H1 (cell line): ENCODE data around the gene CRYGN. TPM values are rescaled to one million over a fixed set of nuclear protein-coding genes. Genes with fewer than 3 reads are reported as not detected.

Experiments
- CTCF ChIA-PET: fragments of 300-600 bp; sonication (Branson Sonifier 250); formaldehyde crosslinking; loops from one replicate; lab custom pipeline; 2021; ENCODE audit not compliant: partially characterized antibody; lab: Charles Lee
- POLR2A ChIA-PET: fragments of 300-600 bp; sonication (Branson Sonifier 250); formaldehyde crosslinking; loops from one replicate; lab custom pipeline; 2021; ENCODE audit warnings: inconsistent platforms; ENCODE audit not compliant: partially characterized antibody; lab: Charles Lee
- DNase-seq, 2 experiments: peaks; one replicate each; pipeline versions ENCODE4 v3.0.0 to v3.0.0-alpha.2; 2010 to 2022; ENCODE audit warnings: low spot score in 2 of 2, low read depth in 1 of 2, mixed read lengths in 1 of 2
- FAIRE-seq: peaks from 2 replicates; lab custom pipeline; 2011; peaks lifted over from hg19 to GRCh38; lab: Jason Lieb, UNC
- H2AFZ ChIP-seq: 2 replicates; pipeline ENCODE4 v1.8.1; 2012; ENCODE audit warnings: low read length, inconsistent platforms
- H2AK5ac ChIP-seq: 2 replicates; pipeline ENCODE4 v1.6.1; 2013; ENCODE audit warnings: low read depth, low read length
- H2BK120ac ChIP-seq: replicated peaks from 2 replicates; pipeline ENCODE3; 2013; ENCODE audit warnings: low read depth, low read length, inconsistent platforms
- H2BK12ac ChIP-seq: 2 replicates; pipeline ENCODE4 v1.6.1; 2013; ENCODE audit warnings: low read depth, low read length
- H2BK15ac ChIP-seq: 2 replicates; pipeline ENCODE4 v1.6.1; 2013; ENCODE audit warnings: low read length
- H2BK20ac ChIP-seq: 2 replicates; pipeline ENCODE4 v1.6.1; 2013; ENCODE audit warnings: low read length
- H2BK5ac ChIP-seq: 2 replicates; pipeline ENCODE4 v1.6.1; 2013; ENCODE audit warnings: low read depth, low read length
- H3K14ac ChIP-seq: 2 replicates; pipeline ENCODE4 v1.6.1; 2013; ENCODE audit warnings: inconsistent platforms; ENCODE audit not compliant: insufficient read length
- H3K18ac ChIP-seq: 2 replicates; pipeline ENCODE4 v1.6.1; 2013; ENCODE audit warnings: low read length; ENCODE audit errors: extremely low read depth
- H3K23ac ChIP-seq: 2 replicates; pipeline ENCODE4 v1.6.1; 2013; ENCODE audit warnings: inconsistent platforms; ENCODE audit not compliant: insufficient read length
- H3K23me2 ChIP-seq: 2 replicates; pipeline ENCODE4 v1.6.1; 2013; ENCODE audit warnings: low read depth, low read length
- H3K27ac ChIP-seq: 2 replicates; pipeline ENCODE4 v1.6.1; 2011; ENCODE audit warnings: low read depth, low read length, inconsistent platforms
- H3K27me3 ChIP-seq, 4 experiments: replicated peaks in 1 of 4; 1 replicate in 1 of 4; 2 replicates in 3 of 4; pipeline versions ENCODE4 v1.6.1 to v1.8.1; 2011 to 2013; ENCODE audit warnings: low read length in 3 of 4, mild to moderate bottlenecking in 3 of 4, inconsistent platforms in 2 of 4, mixed read lengths in 2 of 4, moderate library complexity in 1 of 4; ENCODE audit not compliant: control insufficient read depth in 3 of 4, insufficient read depth in 3 of 4; ENCODE audit errors: extremely low read depth in 1 of 4
- H3K36me3 ChIP-seq, 4 experiments: 2 replicates each; pipeline versions ENCODE4 v1.6.1 to v1.8.1; 2011 to 2013; ENCODE audit warnings: mild to moderate bottlenecking in 4 of 4, low read length in 3 of 4, moderate library complexity in 2 of 4, control low read depth in 1 of 4, inconsistent platforms in 1 of 4; ENCODE audit not compliant: insufficient read depth in 4 of 4, control insufficient read depth in 2 of 4
- H3K4ac ChIP-seq: replicated peaks from 2 replicates; pipeline ENCODE3; 2013; ENCODE audit warnings: low read length, low read depth, mixed read lengths, inconsistent platforms; ENCODE audit not compliant: insufficient read length
- H3K4me1 ChIP-seq, 4 experiments: replicated peaks in 1 of 4; 1 replicate in 1 of 4; 2 replicates in 3 of 4; pipeline versions ENCODE4 v1.6.1 to v1.8.1; 2011 to 2013; ENCODE audit warnings: low read length in 3 of 4, inconsistent platforms in 2 of 4, mixed read lengths in 1 of 4; ENCODE audit not compliant: insufficient read depth in 4 of 4, control insufficient read depth in 3 of 4
- H3K4me2 ChIP-seq, 2 experiments: 2 replicates each; pipeline versions ENCODE4 v1.6.1 to v1.8.1; 2011 to 2013; ENCODE audit warnings: low read depth in 2 of 2, low read length in 2 of 2, control low read depth in 1 of 2, inconsistent platforms in 1 of 2, mild to moderate bottlenecking in 1 of 2; ENCODE audit not compliant: insufficient read depth in 1 of 2
- H3K4me3 ChIP-seq, 4 experiments: fragments of 200-600, 300-600 bp in 1 of 4; sonication (generic), shearing (Covaris generic), sonication (Bioruptor Twin) in 1 of 4; 2 replicates each; pipeline versions ENCODE4 v1.5.1 to v1.8.1; 2011 to 2016; ENCODE audit warnings: low read length in 4 of 4, low read depth in 3 of 4, control low read depth in 2 of 4, inconsistent platforms in 2 of 4, mild to moderate bottlenecking in 2 of 4, mixed read lengths in 1 of 4, moderate library complexity in 1 of 4; ENCODE audit not compliant: insufficient read depth in 2 of 4; ENCODE audit errors: extremely low read depth in 1 of 4
- H3K56ac ChIP-seq: replicated peaks from 2 replicates; pipeline ENCODE3; 2013; ENCODE audit warnings: low read depth, mild to moderate bottlenecking, mixed read lengths, low read length, inconsistent platforms; ENCODE audit not compliant: insufficient read length
- H3K79me1 ChIP-seq: 2 replicates; pipeline ENCODE4 v1.6.1; 2013; ENCODE audit warnings: low read depth, low read length, control low read depth
- H3K79me2 ChIP-seq, 2 experiments: 2 replicates each; pipeline versions ENCODE4 v1.6.1 to v1.8.1; 2012 to 2013; ENCODE audit warnings: low read length in 2 of 2, mild to moderate bottlenecking in 2 of 2, inconsistent platforms in 1 of 2; ENCODE audit not compliant: insufficient read depth in 2 of 2, control insufficient read depth in 1 of 2
- H3K9ac ChIP-seq, 4 experiments: replicated peaks in 1 of 4; 1 replicate in 1 of 4; 2 replicates in 3 of 4; pipeline versions ENCODE4 v1.6.1 to v1.8.1; 2011 to 2013; ENCODE audit warnings: low read depth in 3 of 4, low read length in 3 of 4, control low read depth in 2 of 4, mild to moderate bottlenecking in 2 of 4, moderate library complexity in 2 of 4, inconsistent platforms in 1 of 4; ENCODE audit errors: extremely low read depth in 1 of 4
- H3K9me3 ChIP-seq, 2 experiments: 2 replicates each; pipeline versions ENCODE4 v1.6.1 to v1.8.1; 2012 to 2013; ENCODE audit warnings: mild to moderate bottlenecking in 2 of 2, moderate library complexity in 2 of 2, control low read depth in 1 of 2, inconsistent platforms in 1 of 2, low read depth in 1 of 2, low read length in 1 of 2, mixed read lengths in 1 of 2; ENCODE audit not compliant: insufficient read depth in 2 of 2
- H4K20me1 ChIP-seq, 2 experiments: replicated peaks in 1 of 2; 2 replicates each; pipeline versions ENCODE3 to v1.8.1; 2011 to 2013; ENCODE audit warnings: inconsistent platforms in 2 of 2, low read length in 2 of 2, mild to moderate bottlenecking in 1 of 2; ENCODE audit not compliant: insufficient read depth in 2 of 2, control insufficient read depth in 1 of 2
- H4K5ac ChIP-seq: 2 replicates; pipeline ENCODE4 v1.6.1; 2013; ENCODE audit warnings: low read length, low read depth, mixed read lengths, inconsistent platforms; ENCODE audit not compliant: insufficient read length
- H4K8ac ChIP-seq: 2 replicates; pipeline ENCODE4 v1.8.0; 2013; ENCODE audit warnings: mild to moderate bottlenecking, moderate library complexity, low read length, inconsistent platforms; ENCODE audit not compliant: insufficient read depth; ENCODE audit errors: extremely low read depth
- H4K91ac ChIP-seq: replicated peaks from 2 replicates; pipeline ENCODE3; 2013; ENCODE audit warnings: low read length, mixed read lengths, inconsistent platforms; ENCODE audit not compliant: insufficient read length
- EP300 ChIP-seq, 2 experiments: IDR thresholded peaks; 1 replicate in 1 of 2; 2 replicates in 1 of 2; pipeline ENCODE4 v1.6.1; 2011 to 2012; ENCODE audit warnings: low read depth in 2 of 2, low read length in 2 of 2, mild to moderate bottlenecking in 2 of 2, borderline replicate concordance in 1 of 2, inconsistent platforms in 1 of 2, moderate library complexity in 1 of 2
- PHF8 ChIP-seq: fragments of 200-600 bp; sonication (generic); conservative IDR thresholded peaks from 2 replicates; pipeline ENCODE4 v1.7.1; 2012; ENCODE audit warnings: low read depth, mild to moderate bottlenecking, inconsistent platforms, low read length, moderate library complexity
- WGBS, 2 experiments: shearing (Covaris generic) in 1 of 2; methylation state at CpG; one replicate each; pipeline versions ENCODE4 v1.1.6 to v1.1.7; 2013 to 2015; ENCODE audit warnings: low lambda C conversion rate in 2 of 2, mixed read lengths in 2 of 2, inconsistent platforms in 1 of 2, low coverage in 1 of 2, missing lambda C conversion rate in 1 of 2; ENCODE audit not compliant: insufficient replicate concordance in 2 of 2, insufficient coverage in 1 of 2, insufficient read length in 1 of 2; ENCODE audit errors: extremely low coverage in 1 of 2, missing lambda C conversion rate in 1 of 2; 5-methylcytosine and 5-hydroxymethylcytosine counted together
- polyA plus RNA-seq, 7 experiments: library from polyadenylated mRNA; depleted of rRNA in 3 of 7; stranded (reverse) in 5 of 7; unstranded in 2 of 7; fragments of >200 nt in 5 of 7; fragments of 200-250 nt in 2 of 7; gene quantifications; 1 replicate in 5 of 7; 2 replicates in 1 of 7; 4 replicates in 1 of 7; pipeline versions ENCODE4 v1.2.1 to v1.2.3, GENCODE V29; 2011 to 2013; ENCODE audit warnings: missing spikeins in 2 of 7, mixed read lengths in 2 of 7
- total RNA-seq: library from RNA; stranded (reverse); fragmentation: NEBNext Ultra II Directional; extraction: Animal tissue kit (Norgen Biotek cat#: 25700); gene quantifications from 2 replicates; pipeline ENCODE4 v1.2.1, GENCODE V29; 2021
- TF ChIP-seq, protein P1 (sequence below), 3 experiments: IDR thresholded peaks; 1 replicate in 2 of 3; 2 replicates in 1 of 3; pipeline versions ENCODE4 v1.5.1 to v1.6.1; 2011; ENCODE audit warnings: low read length in 3 of 3, mild to moderate bottlenecking in 3 of 3, inconsistent platforms in 2 of 3, low read depth in 1 of 3, moderate library complexity in 1 of 3; ENCODE audit not compliant: insufficient read depth in 1 of 3; ENCODE audit errors: control extremely low read depth in 1 of 3
- TF ChIP-seq, protein P2 (sequence below): IDR thresholded peaks from 2 replicates; pipeline ENCODE4 v1.6.1; 2012; ENCODE audit warnings: inconsistent platforms

CRYGN gene
- total and polyA plus RNA-seq, 2 of the 8 experiments (the other 6 are each of a cell fraction or from before 2014, with no cell fraction given), result 0.98 to 1.6 TPM

DNA sequence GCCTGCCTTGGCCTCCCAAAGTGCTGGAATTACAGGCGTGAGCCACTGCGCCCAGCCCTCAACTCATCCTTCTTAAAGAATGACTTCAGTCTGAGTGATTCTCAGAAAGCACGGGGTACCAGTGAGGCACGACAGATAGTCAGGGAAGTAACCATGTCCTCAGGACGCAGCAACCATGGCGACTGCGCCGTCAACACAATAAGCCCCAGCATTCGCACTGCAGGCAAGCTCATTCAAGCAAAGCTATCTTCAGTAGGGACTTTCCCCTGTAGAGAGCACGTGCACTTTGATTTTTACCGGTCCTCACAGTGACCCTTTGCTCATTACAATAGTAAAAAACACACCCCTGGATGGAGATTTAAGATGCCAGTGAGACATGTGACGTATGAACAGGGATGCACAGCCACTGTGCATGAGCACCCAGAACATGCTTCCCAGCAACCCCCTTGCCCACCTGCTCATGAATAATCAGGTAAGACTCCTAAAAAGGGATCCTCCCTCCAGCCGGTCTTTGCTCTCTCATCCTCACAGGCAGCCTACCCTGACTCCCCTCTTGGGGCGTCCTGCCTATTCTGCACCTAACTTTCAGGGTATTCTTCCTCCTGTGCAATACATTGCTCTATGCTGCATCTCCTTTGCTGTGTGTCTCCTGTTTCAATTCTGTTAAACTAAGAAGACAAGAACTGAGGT is 39.2 kb downstream of the CRYGN start:
- ChIA-PET CTCF (interaction anchor here (0.7 to 6.6 kb wide), 7 partner anchors 13 to 358 kb away, joined by 3 to 32 read pairs (median 3); partner anchors contain the start of gene CRYGN), POLR2A (interaction anchor here (0.7 to 1.2 kb wide), 2 partner anchors 16 to 40 kb away, joined by 3 to 4 read pairs; no protein-coding TSS in a partner anchor)
- no peak overlapping the region for H4K91ac ChIP-seq
- DNase-seq, result no peak
- no peak for FAIRE-seq
- H3K23me2 ChIP-seq, result peaks cover 7% of the 10 kb centered on the region; the same call in 1 of the 2 replicates
- H3K27ac ChIP-seq, result no peak overlapping the region
- H3K4me3 ChIP-seq, result no peak overlapping the region
- no peaks in the 10 kb centered on the region for H3K27me3 ChIP-seq
- H2BK120ac ChIP-seq, result no peak overlapping the region
- H3K9ac ChIP-seq, result no peak overlapping the region
- H3K56ac ChIP-seq, result no peak overlapping the region
- TF ChIP-seq EP300 (IDR thresholded peaks at IDR 0.05; ENCODE audit: borderline replicate concordance in 1 of 2, low read depth in 2 of 2, low read length in 2 of 2), result 0 out of 3 replicates have a peak, but pooled peaks of 1 of the 2 experiments have one; percentile 11
- TF ChIP-seq, protein P1, sequence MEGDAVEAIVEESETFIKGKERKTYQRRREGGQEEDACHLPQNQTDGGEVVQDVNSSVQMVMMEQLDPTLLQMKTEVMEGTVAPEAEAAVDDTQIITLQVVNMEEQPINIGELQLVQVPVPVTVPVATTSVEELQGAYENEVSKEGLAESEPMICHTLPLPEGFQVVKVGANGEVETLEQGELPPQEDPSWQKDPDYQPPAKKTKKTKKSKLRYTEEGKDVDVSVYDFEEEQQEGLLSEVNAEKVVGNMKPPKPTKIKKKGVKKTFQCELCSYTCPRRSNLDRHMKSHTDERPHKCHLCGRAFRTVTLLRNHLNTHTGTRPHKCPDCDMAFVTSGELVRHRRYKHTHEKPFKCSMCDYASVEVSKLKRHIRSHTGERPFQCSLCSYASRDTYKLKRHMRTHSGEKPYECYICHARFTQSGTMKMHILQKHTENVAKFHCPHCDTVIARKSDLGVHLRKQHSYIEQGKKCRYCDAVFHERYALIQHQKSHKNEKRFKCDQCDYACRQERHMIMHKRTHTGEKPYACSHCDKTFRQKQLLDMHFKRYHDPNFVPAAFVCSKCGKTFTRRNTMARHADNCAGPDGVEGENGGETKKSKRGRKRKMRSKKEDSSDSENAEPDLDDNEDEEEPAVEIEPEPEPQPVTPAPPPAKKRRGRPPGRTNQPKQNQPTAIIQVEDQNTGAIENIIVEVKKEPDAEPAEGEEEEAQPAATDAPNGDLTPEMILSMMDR (IDR thresholded peaks at IDR 0.05; ENCODE audit: control extremely low read depth in 1 of 3, insufficient read depth in 1 of 3, low read depth in 1 of 3, low read length in 3 of 3), result peak in 1 of 3 experiments; percentile 10; a peak in 1 of 4 replicates
- no peak for TF ChIP-seq PHF8
- TF ChIP-seq, protein P2, sequence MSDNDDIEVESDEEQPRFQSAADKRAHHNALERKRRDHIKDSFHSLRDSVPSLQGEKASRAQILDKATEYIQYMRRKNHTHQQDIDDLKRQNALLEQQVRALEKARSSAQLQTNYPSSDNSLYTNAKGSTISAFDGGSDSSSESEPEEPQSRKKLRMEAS, result peak; percentile 30
- H3K79me1 ChIP-seq, result no peaks in the 10 kb centered on the region
- no peak overlapping the region for H3K4ac ChIP-seq
- H3K18ac ChIP-seq, result 0 out of 2 replicates have a peak overlapping the region, but pooled peaks have one; percentile 53
- no peak overlapping the region for H3K14ac ChIP-seq
- peaks cover 0 to 7% (median 1%) of the 10 kb centered on the region in 4 experiments; a peak in 2 of 8 replicates for H3K36me3 ChIP-seq
- H2AFZ ChIP-seq, result no peak overlapping the region
- H2BK15ac ChIP-seq, result no peak overlapping the region
- H2AK5ac ChIP-seq, result no peak overlapping the region
- H2BK12ac ChIP-seq, result no peak overlapping the region
- H3K4me1 ChIP-seq, result peaks cover 0 to 14% (median 9%) of the 10 kb centered on the region in 4 experiments; a peak in 6 of 7 replicates
- H3K4me2 ChIP-seq, result no peak overlapping the region
- H4K20me1 ChIP-seq, result peaks cover 0 to 5% of the 10 kb centered on the region in 2 experiments
- 70% methylated on average over 14 of the region's 14 CpGs; no CpG with 5 or more reads in 1 of the 2 experiments for WGBS, 2 experiments
- no peak overlapping the region for H4K8ac ChIP-seq
- H2BK20ac ChIP-seq, result 0 out of 2 replicates have a peak overlapping the region, but pooled peaks have one; percentile 80
- H4K5ac ChIP-seq, result no peak overlapping the region
- H2BK5ac ChIP-seq, result no peak overlapping the region
- no peaks in the 10 kb centered on the region for H3K79me2 ChIP-seq
- no peaks in the 10 kb centered on the region for H3K9me3 ChIP-seq
- H3K23ac ChIP-seq, result no peak overlapping the region
